HG03060 (cell line): ENCODE data around the gene ZSWIM3.

Experiments
- ATAC-seq: cut with Tn5 transposase; IDR thresholded peaks from one replicate; pipeline ENCODE4 v1.9.1; 2021; ENCODE audit warnings: low read depth, moderate number of reproducible peaks; ENCODE audit not compliant: unreplicated experiment

ZSWIM3 gene

GRCh38 chr20:45907219-45907948, 50.0 kb downstream of the ZSWIM3 start:
- ATAC-seq, result no peak

- no peak for ATAC-seq
Observed at GRCh38 chr20:45908084-45908483, 50.7 kb downstream of the ZSWIM3 start.

DNA sequence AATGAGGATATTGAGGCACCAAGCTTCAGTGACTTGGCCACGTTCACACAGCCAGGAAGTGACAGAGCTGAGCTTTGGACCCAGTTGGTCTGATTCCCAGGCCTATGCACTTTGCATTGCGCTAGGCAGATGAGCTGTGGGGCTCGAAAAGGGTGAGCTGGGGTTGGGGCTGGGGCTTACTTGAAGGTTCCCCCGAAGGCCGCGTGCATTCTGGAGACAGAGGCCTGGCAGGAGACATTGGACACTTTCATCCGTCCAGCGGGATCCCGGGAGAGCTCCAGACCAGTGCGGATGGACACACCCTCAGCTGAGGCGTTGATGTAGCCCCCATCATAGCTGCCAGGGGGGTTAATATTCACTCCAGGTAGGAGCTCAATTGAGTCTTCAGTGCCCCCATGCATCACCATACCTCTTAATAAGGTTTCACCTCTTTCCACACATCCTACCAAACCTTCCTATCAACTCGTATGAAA, 52.0 kb downstream of the ZSWIM3 start:
- no peak for ATAC-seq

- no peak for ATAC-seq
Observed at GRCh38 chr20:45909817-45910669, 52.6 kb downstream of the ZSWIM3 start.

GRCh38 chr20:45910670-45911485, 53.5 kb downstream of the ZSWIM3 start:
- ATAC-seq, result peak; percentile 87

DNA sequence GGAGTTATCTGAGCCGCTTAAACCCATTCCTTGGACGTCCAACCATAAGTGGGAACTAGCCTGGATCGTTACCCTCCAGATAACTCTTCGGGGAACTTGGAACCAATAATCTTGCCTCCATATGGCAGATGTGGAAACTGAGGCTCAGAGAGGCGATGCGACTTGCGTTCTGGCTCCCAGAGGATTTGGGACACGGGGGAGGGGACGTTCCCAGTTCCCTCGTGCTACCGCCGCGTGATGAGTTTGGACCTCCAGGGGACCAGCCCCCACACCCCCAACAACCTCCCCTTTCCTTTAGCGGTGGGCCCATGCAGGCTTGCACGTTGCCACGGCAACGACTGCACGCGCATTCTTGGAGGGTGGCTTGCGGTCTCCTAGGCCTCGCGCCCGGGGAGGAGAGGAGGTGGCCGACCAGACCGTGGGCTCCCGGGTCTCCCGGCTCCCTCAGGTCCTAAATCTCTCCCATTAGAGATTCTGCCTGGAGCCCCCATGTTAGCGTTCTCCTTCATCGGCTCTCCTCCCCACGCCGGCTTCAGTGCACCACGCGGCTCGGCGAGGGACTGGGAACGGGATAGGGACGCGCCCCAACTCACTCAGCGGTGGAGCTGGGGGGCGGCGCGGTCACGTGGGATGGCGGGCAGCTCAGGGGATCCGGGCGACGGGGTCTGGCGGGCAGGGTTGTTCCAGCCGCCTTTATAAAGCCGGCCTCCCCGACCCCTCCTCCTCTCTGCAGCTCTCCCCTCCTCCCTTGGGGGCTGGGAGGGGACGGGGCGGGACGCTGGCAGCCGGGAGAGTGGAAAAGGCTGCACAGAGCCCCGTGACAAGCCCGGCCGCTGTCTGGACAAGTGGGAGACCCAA, 54.3 kb downstream of the ZSWIM3 start, which contains the start of gene PLTP:
TSS of gene PLTP (minus strand) at position 670 of the 858 bp plus-strand sequence. CDS start 703 bp downstream, outside the sequence.
- no peak for ATAC-seq

DNA sequence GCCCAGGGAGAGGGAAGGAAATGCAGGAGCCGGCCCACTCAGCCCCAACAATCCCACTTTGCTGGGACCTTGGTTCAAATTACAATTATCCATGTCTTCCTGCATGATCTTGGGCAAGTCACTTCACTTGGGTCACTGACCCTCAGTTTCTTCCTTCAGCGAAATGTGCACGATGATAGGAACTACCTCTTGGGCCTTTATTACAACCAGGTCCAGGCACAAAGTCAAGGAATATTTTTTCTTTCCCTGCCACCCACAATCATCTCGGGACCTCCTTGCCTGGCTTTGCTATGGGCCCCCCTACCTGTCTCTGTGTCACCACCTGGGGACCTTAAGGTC, 54.9 kb downstream of the ZSWIM3 start:
- no peak for ATAC-seq

DNA sequence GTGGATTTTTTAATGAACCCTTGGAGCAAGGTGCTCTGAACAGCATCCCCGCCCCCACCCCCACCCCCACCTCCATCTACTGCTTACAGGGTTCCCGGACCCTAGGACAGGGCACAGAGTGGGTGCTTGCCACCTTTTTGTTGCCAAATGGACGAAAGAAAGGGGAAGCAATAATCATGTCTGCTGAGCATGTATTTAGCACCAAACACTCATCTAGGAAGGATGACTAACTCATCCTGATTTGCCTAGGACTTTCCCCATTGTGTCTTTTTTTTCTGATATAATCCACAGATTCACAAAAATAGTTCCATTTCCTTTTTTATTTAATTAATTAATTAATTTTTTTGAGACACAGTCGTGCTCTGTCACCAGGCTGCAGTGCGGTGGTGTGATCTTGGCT, 55.7 kb downstream of the ZSWIM3 start:
- ATAC-seq, result no peak

GRCh38 chr20:45917790-45918141, 60.4 kb downstream of the ZSWIM3 start:
- no peak for ATAC-seq

GRCh38 chr20:45918182-45918737, 60.8 kb downstream of the ZSWIM3 start:
- no peak for ATAC-seq

DNA sequence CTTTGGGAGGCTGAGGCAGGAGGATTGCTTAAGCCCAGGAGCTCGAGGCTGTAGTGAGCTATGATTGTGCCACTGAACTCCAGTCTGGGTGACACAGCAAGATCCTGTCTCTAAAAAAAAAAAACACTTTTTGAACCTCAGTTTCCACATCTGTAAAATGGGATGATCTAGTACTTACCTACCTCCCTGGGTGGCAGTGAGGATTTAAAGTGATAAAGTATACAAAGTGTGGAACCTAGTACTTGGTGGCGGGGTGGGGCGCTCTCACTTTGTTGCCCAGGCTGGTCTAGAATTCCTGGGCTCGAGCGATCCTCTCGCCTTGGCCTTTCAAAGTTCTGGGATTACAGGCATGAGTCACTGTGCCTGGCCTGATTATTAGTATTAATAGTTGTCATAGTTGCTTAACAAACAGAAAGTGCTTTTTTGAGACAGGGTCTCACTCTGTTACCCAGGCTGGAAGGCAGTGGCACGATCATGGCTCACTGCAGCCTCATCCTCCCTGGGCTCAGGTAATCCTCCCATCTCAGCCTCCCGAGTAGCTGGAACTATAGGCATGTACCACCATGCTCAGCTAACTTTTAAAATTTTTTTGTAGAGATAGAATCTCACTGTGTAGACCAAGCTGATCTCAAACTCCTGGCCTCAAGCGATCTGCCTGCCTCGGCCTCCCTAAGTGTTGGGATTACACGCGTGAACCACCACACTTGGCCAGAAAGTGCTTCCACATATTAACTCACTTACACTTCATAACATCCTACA, 61.5 kb downstream of the ZSWIM3 start:
- no peak for ATAC-seq

GRCh38 chr20:45919542-45920399, 62.4 kb downstream of the ZSWIM3 start:
- no peak for ATAC-seq

DNA sequence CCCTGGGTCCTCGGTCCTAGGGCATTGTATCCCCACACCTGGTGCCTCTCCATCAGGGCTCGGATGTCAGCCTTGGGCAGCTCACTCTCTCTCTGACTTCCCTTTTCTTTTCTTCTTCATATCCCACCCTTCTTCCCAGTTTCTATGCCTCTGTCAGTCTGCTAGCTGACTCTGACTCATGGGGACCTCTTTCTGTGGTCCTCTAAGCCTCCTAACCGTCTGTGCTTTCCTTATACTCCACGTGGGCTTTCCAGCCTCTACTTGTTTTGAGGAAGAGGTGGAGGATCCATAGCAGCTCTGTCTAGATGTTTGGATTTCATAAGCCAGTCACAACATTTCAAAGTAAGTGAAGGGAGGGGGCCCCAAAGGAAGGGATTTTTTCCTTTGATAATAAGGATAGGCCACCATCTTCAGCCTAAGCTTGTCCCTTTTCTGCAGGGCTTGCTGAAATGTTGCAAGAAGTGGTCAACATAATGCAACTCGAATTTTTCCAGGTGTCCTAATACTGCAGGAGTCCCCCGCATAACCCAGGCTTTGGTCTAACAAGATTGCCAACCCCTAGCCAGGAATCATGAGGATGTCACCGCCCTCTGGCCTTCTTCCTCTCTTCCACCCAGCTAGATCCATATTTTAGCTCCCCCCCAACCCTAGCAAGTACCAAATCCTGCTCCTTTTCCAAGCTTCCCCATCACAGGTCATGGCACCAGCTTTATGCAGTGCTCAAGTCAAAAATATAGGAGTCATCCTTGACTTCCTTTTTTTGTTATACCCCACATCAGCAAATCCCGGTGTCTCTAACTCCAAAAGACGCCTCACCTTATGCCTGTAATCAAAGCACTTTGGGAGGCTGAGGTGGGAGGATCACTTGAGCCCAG, 63.3 kb downstream of the ZSWIM3 start:
- ATAC-seq, result no peak

DNA sequence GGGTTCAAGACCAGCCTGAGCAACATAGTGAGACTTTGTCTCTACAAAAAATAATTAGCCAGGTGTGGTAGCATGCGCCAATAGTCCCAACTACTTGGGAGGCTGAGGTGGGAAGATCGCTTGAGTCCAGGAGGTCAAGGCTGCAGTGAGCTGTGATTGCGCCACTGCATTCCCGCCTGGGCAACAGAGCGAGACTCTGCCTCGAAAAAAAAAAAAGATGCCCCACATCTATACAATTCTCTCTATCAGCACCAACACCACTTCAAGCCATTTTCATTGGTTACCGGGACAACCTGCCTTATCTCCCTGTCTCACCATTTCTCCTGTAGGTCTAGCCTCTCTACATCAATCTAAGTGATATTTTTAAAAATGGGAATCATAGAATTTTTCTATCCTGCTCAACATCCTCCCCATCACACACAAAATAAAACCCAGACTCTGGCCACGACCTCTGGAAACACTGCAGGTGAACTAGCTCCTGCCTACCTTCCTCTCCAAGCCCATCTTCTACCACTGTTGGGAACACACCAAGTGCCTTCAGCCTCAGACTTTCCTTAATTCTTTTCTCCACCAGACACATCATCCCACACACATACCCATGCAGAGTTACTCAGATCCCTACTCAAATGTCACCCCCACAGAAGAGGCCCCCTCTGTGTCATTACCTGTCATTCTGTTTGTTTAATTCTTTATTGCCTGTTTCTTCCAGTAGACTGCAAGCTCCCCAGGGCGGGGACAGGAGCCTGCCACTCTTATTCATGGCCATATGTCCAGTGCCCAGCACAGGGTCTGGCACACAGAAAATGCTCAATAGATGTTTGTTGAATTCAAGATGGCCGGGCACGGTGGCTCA, 64.1 kb downstream of the ZSWIM3 start:
- ATAC-seq, result no peak

DNA sequence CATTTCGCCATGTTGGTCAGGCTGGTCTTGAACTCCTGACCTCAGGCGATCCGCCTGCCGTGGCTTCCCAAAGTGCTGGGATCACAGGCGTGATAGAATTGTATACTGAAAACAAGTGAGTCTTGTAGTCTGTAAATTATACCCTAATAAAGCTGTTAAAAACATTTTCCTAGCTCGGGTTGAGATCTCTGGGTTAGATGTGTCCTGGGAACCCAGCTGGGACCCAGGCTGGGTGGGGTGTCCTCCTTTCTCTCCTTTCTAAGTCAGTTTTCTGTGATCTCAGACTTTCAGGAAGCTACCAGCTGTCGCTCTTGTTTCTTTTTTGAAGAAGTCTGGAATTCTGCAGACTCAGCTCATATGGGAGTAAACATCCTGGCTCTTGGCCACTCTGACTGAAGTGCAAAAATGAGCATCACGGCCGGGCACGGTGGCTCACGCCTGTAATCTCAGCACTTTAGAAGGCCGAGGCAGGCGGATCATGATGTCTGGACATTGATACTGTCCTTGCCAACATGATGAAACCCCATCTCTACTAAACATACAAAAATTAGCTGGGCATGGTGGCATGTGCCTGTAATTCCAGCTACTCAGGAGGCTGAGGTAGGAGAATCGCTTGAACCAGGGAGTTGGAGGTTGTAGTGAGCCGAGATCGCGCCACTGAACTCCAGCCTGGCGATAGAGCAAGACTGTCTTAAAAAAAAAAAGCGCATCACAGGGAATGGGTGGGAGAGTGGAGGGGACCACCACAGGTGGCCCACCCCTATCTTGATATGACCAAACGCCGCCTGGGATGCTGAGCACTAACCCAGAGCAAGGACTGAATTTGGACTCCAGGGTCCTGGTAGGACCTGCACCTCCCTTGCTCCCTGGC, 67.2 kb downstream of the ZSWIM3 start:
- no peak for ATAC-seq
